Measurements from ENCODE around the gene KCNK4.

- TF ChIP-seq CTCF (IDR thresholded peaks at IDR 0.05) (no peak), POLR2A (IDR thresholded peaks at IDR 0.05) (no peak)
Observed at GRCh38 chr11:64266339-64266738, 24.8 kb upstream of the KCNK4 start.
